VCaP (cell line): ENCODE measurements around the gene CHTOP.
A peak's percentile ranks its signal among the peaks of the same experiment; 100 is the strongest.

Experiments used
- H3K27ac ChIP-seq: fragments of 450-650 bp; 2 replicates; pipeline ENCODE4 v1.5.1; 2017
- CTCF ChIP-seq: fragments of 450-650 bp; conservative IDR thresholded peaks from 2 replicates; pipeline ENCODE4 v1.5.1; 2017; ENCODE audit warnings: mild to moderate bottlenecking, moderate library complexity

The CHTOP gene

GRCh38 chr1:153619171-153619570 is 14.7 kb upstream of the CHTOP start:
- no peak for TF ChIP-seq CTCF
- no peak overlapping the region for H3K27ac ChIP-seq

- no peak for TF ChIP-seq CTCF
- no peak overlapping the region for H3K27ac ChIP-seq
Observed at GRCh38 chr1:153623101-153623500, 10.8 kb upstream of the CHTOP start.

- TF ChIP-seq CTCF: no peak
- H3K27ac ChIP-seq: no peak overlapping the region
Observed at GRCh38 chr1:153624965-153625611, 8.8 kb upstream of the CHTOP start.

GRCh38 chr1:153626477-153626903 is 7.4 kb upstream of the CHTOP start:
- H3K27ac ChIP-seq: peak overlapping the region; percentile 77

GRCh38 chr1:153626904-153627714 is 6.8 kb upstream of the CHTOP start, which contains the start of gene S100A13:
TSS of gene S100A13 (minus strand) at chr1:153627505. CDS start at chr1:153626472, 1,033 bp downstream.
- H3K27ac ChIP-seq: peak within 1 kb of the TSS; percentile 77
- TF ChIP-seq CTCF: peak; percentile 71

More at GRCh38 chr1:153626477-153626903, 7.4 kb upstream of the CHTOP start:
- TF ChIP-seq CTCF: no peak

GRCh38 chr1:153627715-153628626 is 5.9 kb upstream of the CHTOP start, which contains the start of gene S100A1:
TSS of gene S100A1 (plus strand) at chr1:153628434. CDS start at chr1:153630522, 2,088 bp downstream.
- peak; percentile 29 for TF ChIP-seq CTCF
- H3K27ac ChIP-seq: peak within 1 kb of the TSS; percentile 77
